ENCODE results near the gene KSR1.

The KSR1 gene

GRCh38 chr17:27520491-27521185, 64.4 kb downstream of the KSR1 start:
- DNase-seq, result no peak

- DNase-seq, result no peak
Observed at GRCh38 chr17:27521281-27522027, 65.2 kb downstream of the KSR1 start.

GRCh38 chr17:27522028-27522635, 65.9 kb downstream of the KSR1 start:
- no peak for DNase-seq

GRCh38 chr17:27523712-27524111, 67.5 kb downstream of the KSR1 start:
- DNase-seq, result no peak

- DNase-seq, result no peak
Observed at GRCh38 chr17:27524594-27524993, 68.3 kb downstream of the KSR1 start.

GRCh38 chr17:27525316-27525715, 69.1 kb downstream of the KSR1 start:
- DNase-seq, result no peak

- DNase-seq, result no peak
Observed at GRCh38 chr17:27525836-27526603, 69.8 kb downstream of the KSR1 start.

- peak in 1 of 2 experiments; percentile 19 for DNase-seq
Observed at GRCh38 chr17:27526604-27527002, 70.4 kb downstream of the KSR1 start.

GRCh38 chr17:27529230-27529796, 73.1 kb downstream of the KSR1 start:
- no peak for DNase-seq

- no peak for DNase-seq
Observed at GRCh38 chr17:27530764-27531391, 74.6 kb downstream of the KSR1 start.

GRCh38 chr17:27531469-27531961, 75.3 kb downstream of the KSR1 start:
- DNase-seq, result no peak

GRCh38 chr17:27532269-27533263, 76.3 kb downstream of the KSR1 start:
- DNase-seq, result no peak

- DNase-seq, result no peak
Observed at GRCh38 chr17:27533874-27534815, 77.9 kb downstream of the KSR1 start.

GRCh38 chr17:27535178-27535928, 79.1 kb downstream of the KSR1 start:
- DNase-seq, result no peak

- DNase-seq, result no peak
Observed at GRCh38 chr17:27535975-27536374, 79.7 kb downstream of the KSR1 start.

- DNase-seq, result no peak
Observed at GRCh38 chr17:27536781-27537180, 80.5 kb downstream of the KSR1 start.

GRCh38 chr17:27538156-27538955, 82.1 kb downstream of the KSR1 start:
- DNase-seq, result no peak

- DNase-seq, result no peak
Observed at GRCh38 chr17:27539152-27539551, 82.9 kb downstream of the KSR1 start.

Data from stimulated activated CD4-positive, alpha-beta T cell treated with anti-CD3 and anti-CD28 coated beads, Interleukin-4, amount 100 ng/mL, for 4 hours (primary cell).